GM21528 (cell line): Measurements from ENCODE around the gene PMEPA1.

Experiments used
- ATAC-seq: cut with Tn5 transposase; IDR thresholded peaks from one replicate; pipeline ENCODE4 v1.9.1; 2021; ENCODE audit warnings: mild to moderate bottlenecking, moderate library complexity; ENCODE audit not compliant: unreplicated experiment, low FRiP score

PMEPA1 gene

GRCh38 chr20:57614490-57615444 lies 95.0 kb downstream of the PMEPA1 start:
- ATAC-seq = no peak

GRCh38 chr20:57613481-57613921 lies 96.3 kb downstream of the PMEPA1 start:
- ATAC-seq = no peak

GRCh38 chr20:57612916-57613315 lies 96.9 kb downstream of the PMEPA1 start:
- ATAC-seq = no peak

- ATAC-seq = no peak
These were observed 97.4 kb downstream of the PMEPA1 start for GRCh38 chr20:57612436-57612835.

GRCh38 chr20:57611586-57612311 lies 98.1 kb downstream of the PMEPA1 start:
- no peak for ATAC-seq

GRCh38 chr20:57610261-57610952 lies 99.4 kb downstream of the PMEPA1 start:
- no peak for ATAC-seq

- no peak for ATAC-seq
These were observed 100.0 kb downstream of the PMEPA1 start for GRCh38 chr20:57609842-57610167.

- ATAC-seq = no peak
These were observed 100.6 kb downstream of the PMEPA1 start for GRCh38 chr20:57609086-57609841.

GRCh38 chr20:57608516-57608915 lies 101.3 kb downstream of the PMEPA1 start:
- ATAC-seq = no peak

- ATAC-seq = no peak
These were observed 103.9 kb downstream of the PMEPA1 start for GRCh38 chr20:57605878-57606277.

GRCh38 chr20:57605045-57605444 lies 104.8 kb downstream of the PMEPA1 start:
- ATAC-seq = no peak

GRCh38 chr20:57603120-57603519 lies 106.7 kb downstream of the PMEPA1 start:
- no peak for ATAC-seq

GRCh38 chr20:57601737-57602136 lies 108.1 kb downstream of the PMEPA1 start:
- no peak for ATAC-seq

GRCh38 chr20:57601211-57601570 lies 108.6 kb downstream of the PMEPA1 start:
- ATAC-seq = no peak

GRCh38 chr20:57600320-57601210 lies 109.2 kb downstream of the PMEPA1 start:
- ATAC-seq = no peak

GRCh38 chr20:57598491-57598890 lies 111.3 kb downstream of the PMEPA1 start:
- ATAC-seq = no peak
